Hypothalamus (tissue), 51 donors: ENCODE data around the gene S100A3.
A peak's percentile ranks its signal among the peaks of the same experiment; 100 is the strongest.

ENCODE experiments used
- DNase-seq, 51 donors: peaks; one replicate each; lab custom pipeline; 2025; lab: John Stamatoyannopoulos, UW

S100A3 gene

DNA sequence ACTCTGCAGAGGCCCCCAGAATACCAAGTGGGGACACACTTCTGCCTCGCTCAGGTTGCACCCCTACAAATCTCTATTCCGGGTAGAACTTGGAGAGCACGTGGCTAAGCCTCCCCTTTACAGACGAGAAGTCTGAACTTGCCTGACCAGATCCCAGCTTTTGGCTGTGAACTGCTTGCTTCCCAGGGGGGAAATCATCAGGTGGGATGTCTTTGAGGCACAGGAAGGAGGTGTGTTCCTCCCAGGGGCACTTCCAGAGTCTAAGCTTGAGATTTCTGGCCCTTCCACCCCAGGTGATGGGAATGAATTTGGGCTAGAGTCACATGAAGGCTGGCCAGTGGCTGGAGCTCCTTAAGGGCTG is 1.3 kb upstream of the S100A3 start:
- no peak for DNase-seq

GRCh38 chr1:153549741-153550397 is 811 bp upstream of the S100A3 start:
- no peak for DNase-seq

DNA sequence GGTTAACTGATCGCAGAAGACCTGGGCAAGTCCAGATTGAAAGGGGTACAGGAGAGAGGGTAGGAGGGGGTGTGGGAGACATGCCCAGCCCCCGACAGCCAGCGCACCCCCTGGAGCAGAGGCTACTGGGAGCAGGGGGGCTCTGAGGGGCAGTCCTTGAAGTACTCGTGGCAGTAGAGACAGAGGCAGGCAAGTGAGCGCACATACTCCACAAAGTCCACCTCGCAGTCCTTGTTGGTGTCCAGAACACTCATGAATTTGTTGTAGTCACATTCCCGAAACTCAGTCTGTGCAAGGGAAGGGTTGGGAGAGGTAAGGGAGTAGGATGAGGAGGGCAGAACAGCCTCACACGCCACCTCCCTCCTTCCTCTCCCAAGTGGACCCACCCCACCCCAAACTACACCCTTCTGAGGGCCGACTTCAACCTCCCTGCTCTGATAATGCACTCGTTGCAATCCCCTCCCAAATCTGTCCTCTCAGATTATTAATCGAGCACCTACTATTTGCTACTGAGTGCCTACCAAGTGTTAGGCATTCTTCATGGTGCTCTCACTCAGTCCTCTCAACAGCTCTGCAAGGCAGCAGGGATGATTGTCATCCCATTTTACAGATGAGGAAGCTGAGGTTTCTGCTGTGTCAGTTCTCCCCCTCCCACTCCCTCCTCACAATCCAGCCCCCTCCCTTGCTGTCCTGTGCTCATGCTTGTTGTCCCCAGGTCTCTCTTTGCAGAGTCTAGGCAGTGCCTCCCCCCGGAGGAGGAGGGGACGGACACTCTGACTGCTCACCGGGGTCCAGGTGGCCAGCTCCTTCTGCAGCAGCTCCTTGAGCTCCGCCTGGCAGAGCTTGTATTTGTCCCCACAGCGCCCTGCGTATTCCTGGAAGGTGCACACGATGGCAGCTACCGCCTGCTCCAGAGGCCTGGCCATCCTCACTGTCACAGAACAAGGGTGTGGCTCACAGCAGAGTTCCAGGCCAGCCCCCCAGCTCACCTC is 1.2 kb downstream of the S100A3 start:
- no peak for DNase-seq

DNA sequence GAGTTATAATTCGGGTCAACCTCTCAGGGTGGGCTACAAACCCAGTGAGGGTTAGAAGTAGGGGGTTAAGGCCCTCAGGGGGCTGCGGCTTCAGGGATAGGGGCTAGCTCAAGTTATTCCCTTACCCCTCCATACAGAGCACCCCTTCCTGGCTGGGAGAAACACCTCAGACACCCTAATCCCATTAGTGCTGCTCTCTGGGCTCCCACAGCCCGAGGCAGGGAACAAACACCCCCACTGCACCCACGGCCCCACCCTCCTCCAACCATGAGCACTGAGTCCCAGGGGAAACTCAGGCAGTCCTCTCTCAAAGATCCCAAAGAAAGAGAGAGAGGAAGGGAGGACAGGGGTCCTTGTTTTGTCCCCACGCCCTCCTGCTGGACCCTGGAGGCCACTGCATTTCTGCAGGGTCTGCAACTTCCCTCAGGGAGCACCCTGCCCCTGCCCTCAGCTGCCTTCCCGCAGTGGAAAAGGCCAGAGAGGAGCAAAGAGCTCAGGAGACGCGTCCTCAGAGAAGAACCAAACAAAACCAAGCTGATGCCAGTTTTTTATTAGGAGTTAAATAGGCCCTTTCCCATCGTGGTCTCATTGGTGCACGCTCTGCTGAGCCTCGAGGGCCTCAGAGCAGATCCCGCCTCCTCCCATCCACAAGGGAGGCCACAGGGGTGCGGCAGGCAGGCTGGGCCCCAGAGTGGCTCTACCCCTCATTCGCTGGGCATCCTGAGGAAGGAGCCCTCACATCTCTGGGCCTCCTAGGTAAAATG is 2.1 kb downstream of the S100A3 start:
- DNase-seq = no peak

- no peak for DNase-seq
Observed at GRCh38 chr1:153546371-153546770, 2.7 kb downstream of the S100A3 start.

GRCh38 chr1:153545067-153546055 is 3.7 kb downstream of the S100A3 start, which contains the start of gene S100A4:
Gene S100A4 (minus strand): TSS chr1:153545806. CDS start chr1:153544794, 1,012 bp downstream.
- peak in 33 of 51 donors; percentile 5 to 70 (median 36) for DNase-seq

DNA sequence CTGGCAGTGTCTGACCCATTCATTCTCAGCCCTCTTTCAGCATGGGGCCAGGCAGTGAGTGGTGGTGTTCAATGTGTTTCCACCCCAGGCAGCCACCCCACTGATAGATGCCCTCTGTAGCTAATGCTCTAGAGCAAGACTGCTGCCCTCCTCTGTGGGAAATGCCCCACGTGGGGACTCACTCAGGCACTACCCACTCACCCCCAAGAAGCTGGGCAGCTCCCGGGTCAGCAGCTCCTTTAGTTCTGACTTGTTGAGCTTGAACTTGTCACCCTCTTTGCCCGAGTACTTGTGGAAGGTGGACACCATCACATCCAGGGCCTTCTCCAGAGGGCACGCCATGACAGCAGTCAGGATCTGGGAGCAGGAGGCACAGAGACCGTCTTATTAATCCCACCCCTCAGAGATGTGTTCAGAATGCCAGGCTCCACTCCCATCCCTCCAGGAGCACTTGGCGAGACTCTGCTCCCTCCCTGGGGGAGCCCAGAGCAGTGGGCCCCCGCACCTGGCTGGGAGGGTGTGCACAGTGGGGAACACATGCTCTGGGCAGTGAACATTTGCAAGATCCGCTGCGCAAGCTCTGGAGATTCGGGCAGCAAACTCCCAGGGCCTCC is 4.5 kb downstream of the S100A3 start:
- no peak for DNase-seq

DNA sequence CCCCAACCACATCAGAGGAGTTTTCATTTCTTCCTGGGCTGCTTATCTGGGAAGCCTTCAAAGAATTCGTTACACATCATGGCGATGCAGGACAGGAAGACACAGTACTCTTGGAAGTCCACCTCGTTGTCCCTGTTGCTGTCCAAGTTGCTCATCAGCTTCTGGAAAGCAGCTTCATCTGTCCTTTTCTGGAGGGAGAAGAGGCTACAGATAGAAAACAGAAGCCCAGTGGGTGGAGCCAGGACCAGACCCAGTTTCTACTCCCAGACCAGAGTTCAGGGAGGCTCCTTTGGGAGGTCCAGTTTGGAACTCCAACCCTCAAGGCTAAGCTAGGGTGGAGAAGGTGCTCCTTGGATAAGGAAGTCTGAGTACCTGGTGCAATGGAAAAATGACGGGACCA is 5.3 kb downstream of the S100A3 start:
- no peak for DNase-seq

DNA sequence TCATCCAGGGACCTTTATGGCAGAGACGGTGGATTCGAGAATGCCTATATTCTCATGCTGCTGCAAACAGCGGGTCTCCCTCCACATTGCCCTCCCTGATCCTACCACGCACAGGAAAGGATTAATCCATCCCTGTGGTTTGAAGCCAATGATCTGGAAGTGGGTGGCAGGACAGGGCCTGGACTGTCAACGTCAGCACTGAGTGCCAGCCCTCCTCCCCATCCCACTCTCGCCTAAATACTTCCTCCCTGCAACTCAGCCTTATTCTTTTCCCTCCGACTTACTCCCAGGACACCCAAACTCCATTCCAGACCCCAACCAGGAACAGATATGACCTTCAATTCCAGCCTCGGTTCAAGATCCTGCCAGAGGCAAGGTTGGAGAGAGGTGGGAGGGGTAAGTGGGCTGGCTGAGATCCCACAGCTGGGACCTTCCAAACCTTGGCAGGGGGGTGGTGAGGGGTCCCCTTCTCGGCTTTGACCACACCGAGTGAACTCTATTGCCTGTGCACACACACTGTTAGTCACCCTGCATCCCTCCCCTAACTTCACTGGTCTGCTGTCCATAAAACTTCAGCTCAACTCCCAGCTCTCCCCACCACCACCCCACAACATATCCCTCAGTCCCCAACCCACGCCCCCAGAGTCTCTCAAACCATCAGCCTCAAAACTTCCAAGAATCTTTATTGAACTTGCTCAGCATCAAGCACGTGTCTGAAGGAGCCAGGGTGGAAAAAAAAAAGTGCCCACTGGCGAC is 5.9 kb downstream of the S100A3 start:
- DNase-seq = no peak

DNA sequence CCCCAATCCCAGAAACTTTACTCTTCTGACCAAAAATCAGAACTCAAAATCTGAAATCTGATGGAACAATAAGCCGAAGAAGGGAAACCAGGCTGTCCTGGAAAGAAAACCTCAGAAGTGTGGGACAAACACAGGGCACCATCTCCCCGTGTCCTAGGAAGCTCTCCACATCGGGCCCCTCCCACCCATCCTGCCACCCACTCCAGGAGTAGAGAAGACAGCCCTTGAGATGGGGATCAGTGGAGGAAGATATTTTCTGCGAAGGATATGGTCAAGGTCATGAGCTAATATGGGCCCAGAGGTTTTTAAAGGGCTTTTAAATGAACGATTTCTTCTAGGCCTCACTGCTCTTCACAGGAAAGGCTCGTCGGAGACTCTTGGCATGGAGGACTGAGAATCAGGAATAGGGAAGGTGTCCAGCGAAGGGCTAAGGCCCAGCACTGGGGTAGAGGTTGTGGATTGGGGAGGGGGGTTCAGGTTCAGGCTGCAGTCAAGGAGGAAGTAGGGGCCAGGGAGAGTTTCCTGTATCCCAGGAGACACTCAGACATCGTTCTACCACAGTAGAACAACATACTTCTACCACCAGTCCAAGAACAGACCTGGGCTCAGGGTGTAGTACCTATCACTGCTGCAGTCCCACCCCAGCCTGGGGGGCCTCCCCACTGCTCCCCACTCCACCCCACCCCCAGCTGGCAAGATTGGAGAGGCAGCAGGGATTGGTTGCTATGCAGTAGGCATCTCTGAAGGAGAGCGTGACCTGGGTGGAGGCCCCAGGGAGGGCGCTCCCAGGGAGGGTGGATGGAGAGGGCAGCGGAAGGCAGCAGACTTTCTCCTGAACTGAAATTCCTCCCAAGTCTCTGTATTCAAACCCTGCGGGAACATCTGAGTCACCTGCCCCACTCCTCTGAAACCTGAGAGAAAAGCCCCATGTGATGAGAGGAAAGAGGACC is 7.1 kb downstream of the S100A3 start:
- DNase-seq = no peak

DNA sequence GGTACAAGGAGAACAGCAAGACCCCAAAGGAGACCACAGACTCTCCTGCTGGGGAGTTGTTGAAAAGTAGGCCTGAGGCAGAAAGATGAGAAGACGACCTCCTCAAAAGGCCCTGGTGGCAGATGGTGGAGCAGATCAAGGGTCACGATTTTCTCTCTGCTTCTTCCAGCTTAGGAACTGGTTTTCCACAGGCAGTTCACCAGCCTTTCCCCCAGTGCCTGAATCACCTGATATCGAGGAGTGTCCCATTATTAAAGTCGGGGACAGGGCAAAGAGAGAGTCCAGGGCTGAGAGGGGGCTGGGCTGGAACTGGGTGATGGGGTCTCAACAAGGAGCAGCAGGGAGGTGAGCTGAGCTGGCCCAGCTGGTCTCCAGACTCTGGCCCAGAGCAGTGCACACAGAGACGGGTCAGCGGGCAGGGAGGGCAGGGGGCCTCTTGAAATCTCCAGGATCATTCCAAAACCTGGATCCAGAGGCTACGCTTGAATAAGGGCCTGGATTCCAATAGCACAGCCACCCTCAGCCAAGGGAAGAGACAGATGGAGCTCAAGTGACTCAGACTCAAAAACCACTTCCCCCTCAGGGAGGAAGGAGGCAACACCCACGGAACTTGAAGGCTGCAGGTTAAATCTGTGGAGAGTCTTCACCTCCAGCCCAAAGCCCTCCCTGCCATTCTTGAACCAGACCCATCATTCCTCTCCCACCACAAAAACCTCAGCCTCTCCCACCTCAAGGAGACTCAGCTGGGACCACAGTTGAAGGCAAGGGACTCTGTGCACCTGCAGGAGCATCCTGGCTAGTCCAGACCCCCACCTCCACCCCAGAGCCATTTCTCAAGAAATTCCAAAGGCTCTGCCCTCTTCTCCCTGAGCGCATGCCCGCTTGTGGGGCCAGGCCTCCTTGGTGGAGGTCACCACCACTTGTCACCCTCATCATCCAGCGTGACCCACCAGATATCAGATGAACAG is 8.4 kb downstream of the S100A3 start, which contains the start of gene S100A5:
S100A5 (minus strand) TSS at position 541 of the 968 bp plus-strand sequence. CDS start 743 bp downstream, outside the sequence.
- DNase-seq = peak in 1 of 51 donors; percentile 35

DNA sequence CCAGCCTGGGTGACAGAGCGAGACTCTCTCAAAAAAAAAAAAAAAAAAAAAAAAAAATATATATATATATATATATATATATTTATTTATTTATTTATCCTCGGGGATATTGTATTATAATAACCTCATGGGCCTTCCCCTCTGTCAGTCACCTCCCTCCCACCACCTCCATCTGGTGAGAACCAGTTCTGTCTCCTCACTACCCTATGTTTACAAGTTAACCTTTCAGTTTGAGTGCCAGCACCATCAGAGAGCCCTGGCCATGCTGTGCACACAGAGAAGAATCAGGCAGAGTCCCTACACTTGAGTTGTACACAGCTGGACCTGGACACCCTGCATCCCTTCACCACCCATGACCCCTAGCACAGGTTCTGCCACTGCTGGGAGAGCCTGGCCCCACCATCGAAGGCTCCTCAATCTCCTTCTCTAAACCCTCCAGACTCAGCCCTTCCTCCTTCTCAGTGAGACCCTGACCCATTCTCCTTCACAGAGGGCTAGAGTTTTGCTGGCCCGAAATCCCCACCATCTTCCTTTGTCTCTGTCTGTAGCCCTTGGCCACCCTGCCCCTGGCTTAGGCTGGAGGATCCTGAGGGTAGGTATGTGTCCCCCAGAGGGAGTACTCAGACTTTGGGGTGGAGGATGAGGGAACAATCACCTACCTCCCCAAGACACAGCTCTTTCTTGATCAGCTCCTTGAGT is 9.5 kb downstream of the S100A3 start:
- DNase-seq = no peak

DNA sequence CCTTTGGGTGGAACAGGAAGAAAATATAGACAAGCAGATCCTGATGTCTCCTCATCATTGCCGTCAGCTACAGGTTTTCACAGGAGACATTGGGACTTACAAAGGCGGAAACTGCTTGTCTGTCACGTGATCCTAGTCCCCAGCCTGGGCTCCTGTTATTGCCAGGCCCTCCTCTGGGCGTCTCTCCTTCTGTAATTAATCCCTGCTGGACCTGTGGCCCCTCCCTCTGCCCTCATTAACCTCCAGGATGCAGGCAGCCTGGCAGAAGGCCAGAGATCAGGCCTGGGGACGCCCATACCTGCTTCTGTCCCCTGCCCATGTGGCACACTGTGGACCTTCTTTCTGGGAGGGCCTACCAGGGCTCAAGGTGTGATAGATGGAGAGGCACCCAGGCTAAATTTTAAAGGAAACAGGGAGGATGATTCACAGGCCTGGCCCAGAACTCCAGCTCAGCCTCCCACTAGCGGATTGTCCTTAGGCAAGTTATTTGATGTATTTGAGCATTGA is 10.7 kb downstream of the S100A3 start:
- DNase-seq = no peak

DNA sequence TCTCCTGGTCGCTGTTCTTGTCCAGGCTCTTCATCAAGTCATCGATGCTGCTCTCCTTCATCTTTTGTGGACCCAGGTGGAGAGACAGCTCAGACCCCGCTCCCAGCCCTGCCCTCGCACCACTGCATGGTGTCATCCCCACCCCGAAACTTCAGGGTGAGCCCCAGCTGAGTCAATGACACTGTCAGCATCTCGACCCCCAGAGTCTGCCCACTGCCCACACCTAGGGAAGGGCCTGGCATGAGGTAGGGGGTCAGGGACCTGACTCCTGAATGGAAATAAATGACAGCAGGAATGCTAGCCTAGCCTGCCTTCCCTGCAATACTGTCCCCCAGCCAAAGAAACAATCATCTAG is 11.7 kb downstream of the S100A3 start:
- DNase-seq = no peak

- DNase-seq = no peak
Observed at GRCh38 chr1:153536671-153537375, 12.2 kb downstream of the S100A3 start.
